Neural cell (in vitro differentiated cells): ENCODE measurements around the gene R3HDM4. TPM values are rescaled to one million over a fixed set of nuclear protein-coding genes. Genes with fewer than 3 reads are reported as not detected.

Experiments used
- H2AFZ ChIP-seq: fragments of 200-600, 300-800 bp; sonication (generic), shearing (Covaris generic); 2 replicates; pipeline ENCODE4 v1.6.0; 2014; ENCODE audit warnings: low read depth, mild to moderate bottlenecking, antibody characterized with exemption, low read length, moderate library complexity
- H3F3A ChIP-seq: fragments of 200-600 bp; shearing (Covaris generic); 2 replicates; pipeline ENCODE4 v1.6.1; 2016; ENCODE audit warnings: mild to moderate bottlenecking, moderate library complexity, mixed read lengths, antibody characterized with exemption, low read length; ENCODE audit not compliant: insufficient read depth, poor library complexity, severe bottlenecking
- H3K27ac ChIP-seq: fragments of 200-600, 300-800 bp; sonication (generic), shearing (Covaris generic); 2 replicates; pipeline ENCODE4 v1.5.1; 2014; ENCODE audit warnings: mild to moderate bottlenecking, low read length, moderate library complexity
- H3K27me3 ChIP-seq: fragments of 300-800, 200-600 bp; sonication (generic), shearing (Covaris generic); 2 replicates; pipeline ENCODE4 v1.6.0; 2014; ENCODE audit warnings: mild to moderate bottlenecking, low read depth, low read length, moderate library complexity; ENCODE audit not compliant: insufficient read depth
- H3K36me3 ChIP-seq: fragments of 300-800, 200-600 bp; sonication (generic), shearing (Covaris generic); 2 replicates; pipeline ENCODE4 v1.5.1; 2014; ENCODE audit warnings: mild to moderate bottlenecking, antibody characterized with exemption, low read length, moderate library complexity; ENCODE audit not compliant: insufficient read depth
- H3K4me2 ChIP-seq: fragments of 300-800, 200-600 bp; sonication (generic), shearing (Covaris generic); 2 replicates; pipeline ENCODE4 v1.6.0; 2014; ENCODE audit warnings: mild to moderate bottlenecking, low read length
- H3K4me3 ChIP-seq: fragments of 300-800, 200-600 bp; sonication (generic), shearing (Covaris generic); 2 replicates; pipeline ENCODE4 v1.5.1; 2014; ENCODE audit warnings: mild to moderate bottlenecking, low read length, moderate library complexity
- H3K79me2 ChIP-seq: fragments of 200-600 bp; shearing (Covaris generic); replicated peaks from 2 replicates; pipeline ENCODE4 v1.6.0; 2014; ENCODE audit warnings: mild to moderate bottlenecking, low read length, moderate library complexity; ENCODE audit not compliant: insufficient read depth
- H3K9ac ChIP-seq: fragments of 300-800, 200-600 bp; sonication (generic), shearing (Covaris generic); 2 replicates; pipeline ENCODE4 v1.6.1; 2016; ENCODE audit warnings: mild to moderate bottlenecking, low read length, mixed read lengths
- H3K9me2 ChIP-seq: fragments of 200-600 bp; shearing (Covaris generic); 2 replicates; pipeline ENCODE4 v1.6.1; 2016; ENCODE audit warnings: mild to moderate bottlenecking, low read length, mixed read lengths; ENCODE audit not compliant: insufficient read depth
- H3K9me3 ChIP-seq: fragments of 200-600, 300-800 bp; sonication (generic), shearing (Covaris generic); 2 replicates; pipeline ENCODE4 v1.6.1; 2016; ENCODE audit warnings: mild to moderate bottlenecking, mixed run types, low read length, moderate library complexity, mixed read lengths
- H4K20me1 ChIP-seq: fragments of 200-600 bp; shearing (Covaris generic); 2 replicates; pipeline ENCODE4 v1.6.1; 2016; ENCODE audit warnings: mild to moderate bottlenecking, mixed run types; ENCODE audit not compliant: insufficient read depth
- CTCF ChIP-seq: fragments of 450-650 bp; IDR thresholded peaks from 2 replicates; pipeline ENCODE4 v1.5.1; 2014; ENCODE audit warnings: antibody characterized with exemption, mild to moderate bottlenecking, moderate library complexity; ENCODE audit not compliant: poor library complexity, severe bottlenecking
- EP300 ChIP-seq: fragments of 450-650 bp; conservative IDR thresholded peaks from 2 replicates; pipeline ENCODE4 v1.6.1; 2014; ENCODE audit warnings: antibody characterized with exemption, mild to moderate bottlenecking, moderate library complexity; ENCODE audit not compliant: poor library complexity, severe bottlenecking
- EZH2 ChIP-seq: fragments of 200-600, 300-800 bp; shearing (Covaris generic), sonication (generic); IDR thresholded peaks from 2 replicates; pipeline ENCODE4 v1.6.1; 2014; ENCODE audit warnings: antibody characterized with exemption, low read length, borderline replicate concordance, mild to moderate bottlenecking; ENCODE audit not compliant: insufficient read depth, poor library complexity, severe bottlenecking
- MXI1 ChIP-seq: fragments of 450-650 bp; conservative IDR thresholded peaks from 2 replicates; pipeline ENCODE4 v1.6.1; 2014; ENCODE audit warnings: antibody characterized with exemption, mild to moderate bottlenecking; ENCODE audit not compliant: poor library complexity, severe bottlenecking
- POLR2AphosphoS5 ChIP-seq: IDR thresholded peaks from 2 replicates; pipeline ENCODE4 v1.6.1; 2012
- RAD21 ChIP-seq: fragments of 450-650 bp; conservative IDR thresholded peaks from 2 replicates; pipeline ENCODE4 v1.6.1; 2014; ENCODE audit warnings: antibody characterized with exemption, mild to moderate bottlenecking, moderate library complexity
- SMC3 ChIP-seq: fragments of 450-650 bp; conservative IDR thresholded peaks from 2 replicates; pipeline ENCODE4 v1.6.1; 2014; ENCODE audit warnings: antibody characterized with exemption, mild to moderate bottlenecking, moderate library complexity; ENCODE audit not compliant: poor library complexity
- TAF1 ChIP-seq: IDR thresholded peaks from 2 replicates; pipeline ENCODE4 v1.6.1; 2012; ENCODE audit warnings: low read depth
- polyA plus RNA-seq: library from polyadenylated mRNA; depleted of rRNA; stranded (reverse); fragments of >200 nt; gene quantifications from 2 replicates; pipeline ENCODE4 v1.2.3, GENCODE V29; 2014
- TF ChIP-seq, protein P1 (sequence below): IDR thresholded peaks from 2 replicates; pipeline ENCODE4 v1.6.1; 2012; ENCODE audit warnings: borderline replicate concordance

The R3HDM4 gene
- polyA plus RNA-seq, 1 donor from 2014 or later: 51.2 TPM

- Histone ChIP-seq H3K27me3 (no peaks in the 10 kb centered on the region), H3K9me2 (no peaks in the 10 kb centered on the region), H3K9ac (no peak overlapping the region), H2AFZ (no peak overlapping the region), H3K9me3 (no peaks in the 10 kb centered on the region), H3K79me2 (peaks cover 5% of the 10 kb centered on the region), H3K36me3 (no peaks in the 10 kb centered on the region), H3F3A (no peaks in the 10 kb centered on the region), H3K4me2 (no peak overlapping the region), H3K27ac (no peak overlapping the region), H3K4me3 (no peak overlapping the region), H4K20me1 (no peaks in the 10 kb centered on the region)
- TF ChIP-seq RAD21 (no peak), MXI1 (no peak), POLR2AphosphoS5 (no peak)
- TF ChIP-seq, protein P1, sequence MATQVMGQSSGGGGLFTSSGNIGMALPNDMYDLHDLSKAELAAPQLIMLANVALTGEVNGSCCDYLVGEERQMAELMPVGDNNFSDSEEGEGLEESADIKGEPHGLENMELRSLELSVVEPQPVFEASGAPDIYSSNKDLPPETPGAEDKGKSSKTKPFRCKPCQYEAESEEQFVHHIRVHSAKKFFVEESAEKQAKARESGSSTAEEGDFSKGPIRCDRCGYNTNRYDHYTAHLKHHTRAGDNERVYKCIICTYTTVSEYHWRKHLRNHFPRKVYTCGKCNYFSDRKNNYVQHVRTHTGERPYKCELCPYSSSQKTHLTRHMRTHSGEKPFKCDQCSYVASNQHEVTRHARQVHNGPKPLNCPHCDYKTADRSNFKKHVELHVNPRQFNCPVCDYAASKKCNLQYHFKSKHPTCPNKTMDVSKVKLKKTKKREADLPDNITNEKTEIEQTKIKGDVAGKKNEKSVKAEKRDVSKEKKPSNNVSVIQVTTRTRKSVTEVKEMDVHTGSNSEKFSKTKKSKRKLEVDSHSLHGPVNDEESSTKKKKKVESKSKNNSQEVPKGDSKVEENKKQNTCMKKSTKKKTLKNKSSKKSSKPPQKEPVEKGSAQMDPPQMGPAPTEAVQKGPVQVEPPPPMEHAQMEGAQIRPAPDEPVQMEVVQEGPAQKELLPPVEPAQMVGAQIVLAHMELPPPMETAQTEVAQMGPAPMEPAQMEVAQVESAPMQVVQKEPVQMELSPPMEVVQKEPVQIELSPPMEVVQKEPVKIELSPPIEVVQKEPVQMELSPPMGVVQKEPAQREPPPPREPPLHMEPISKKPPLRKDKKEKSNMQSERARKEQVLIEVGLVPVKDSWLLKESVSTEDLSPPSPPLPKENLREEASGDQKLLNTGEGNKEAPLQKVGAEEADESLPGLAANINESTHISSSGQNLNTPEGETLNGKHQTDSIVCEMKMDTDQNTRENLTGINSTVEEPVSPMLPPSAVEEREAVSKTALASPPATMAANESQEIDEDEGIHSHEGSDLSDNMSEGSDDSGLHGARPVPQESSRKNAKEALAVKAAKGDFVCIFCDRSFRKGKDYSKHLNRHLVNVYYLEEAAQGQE: no peak
These were observed 28.5 kb upstream of the R3HDM4 start for GRCh38 chr19:941292-942132.

DNA sequence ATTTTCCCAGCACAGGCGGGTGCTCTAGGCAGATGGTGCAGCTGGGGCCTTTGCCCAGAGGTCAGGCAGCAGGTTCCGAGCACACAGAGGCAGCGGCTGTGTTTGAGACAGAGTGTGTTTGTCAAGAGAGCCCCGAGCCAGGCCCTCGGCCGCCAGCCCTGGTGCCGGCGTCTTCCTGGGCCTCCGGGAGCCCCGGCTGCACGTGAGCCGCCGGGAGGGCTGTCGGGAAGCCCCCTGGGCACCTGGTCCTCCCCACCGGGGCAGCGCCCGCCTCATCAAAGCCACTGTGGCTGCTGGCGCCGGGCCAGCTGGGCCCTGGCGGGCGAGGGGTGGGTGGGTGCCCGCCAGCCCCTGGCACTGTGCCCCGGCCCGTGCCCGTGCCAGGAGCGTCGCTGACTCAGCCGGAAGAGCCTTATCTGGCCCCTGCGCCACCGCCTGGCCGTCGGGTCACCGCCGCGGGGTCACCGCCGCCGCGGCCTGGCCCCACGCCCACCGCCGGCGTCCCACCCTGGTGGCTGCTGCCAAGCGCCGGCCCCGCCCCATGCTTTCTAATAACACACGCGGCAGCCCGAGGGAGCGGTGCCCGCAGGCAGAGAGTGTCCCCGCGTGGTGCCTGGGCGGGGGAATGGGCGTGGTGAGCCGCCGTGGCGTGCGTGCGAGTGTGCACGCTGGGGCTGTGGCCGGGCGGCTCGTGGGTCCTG is 27.7 kb upstream of the R3HDM4 start:
- H3K9me2 ChIP-seq: no peaks in the 10 kb centered on the region
- no peaks in the 10 kb centered on the region for H3K9me3 ChIP-seq
- H3K4me2 ChIP-seq: no peak overlapping the region
- H3K79me2 ChIP-seq: peaks cover 5% of the 10 kb centered on the region
- H2AFZ ChIP-seq: no peak overlapping the region
- TF ChIP-seq, protein P1: no peak
- no peak for TF ChIP-seq POLR2AphosphoS5
- no peak for TF ChIP-seq RAD21
- TF ChIP-seq TAF1: no peak
- TF ChIP-seq CTCF: no peak
- no peak for TF ChIP-seq EP300
- TF ChIP-seq EZH2: no peak
- no peak for TF ChIP-seq MXI1
- TF ChIP-seq SMC3: no peak
- no peak overlapping the region for H3K9ac ChIP-seq
- no peaks in the 10 kb centered on the region for H3K36me3 ChIP-seq
- H4K20me1 ChIP-seq: no peaks in the 10 kb centered on the region
- H3K4me3 ChIP-seq: no peak overlapping the region
- H3K27ac ChIP-seq: no peak overlapping the region
- H3K27me3 ChIP-seq: no peaks in the 10 kb centered on the region
- H3F3A ChIP-seq: no peaks in the 10 kb centered on the region
